HPDE6-E6E7 (cell line): ENCODE data around the gene PPP6C.
"Not testable (repeated sequence)": the region's sequence is repeated elsewhere in the genome, so short reads cannot be mapped to it uniquely, and the experiment has no call there.

ENCODE experiments used
- DNase-seq: peaks from one replicate; pipeline ENCODE4 v3.0.0; 2011; ENCODE audit warnings: missing footprints; ENCODE audit errors: extremely low spot score

Gene PPP6C

GRCh38 chr9:125189361-125190289, at the start of gene PPP6C:
Gene PPP6C (minus strand): TSS chr9:125189803. CDS start chr9:125189718, 85 bp downstream.
- DNase-seq, result peak; percentile 97

DNA sequence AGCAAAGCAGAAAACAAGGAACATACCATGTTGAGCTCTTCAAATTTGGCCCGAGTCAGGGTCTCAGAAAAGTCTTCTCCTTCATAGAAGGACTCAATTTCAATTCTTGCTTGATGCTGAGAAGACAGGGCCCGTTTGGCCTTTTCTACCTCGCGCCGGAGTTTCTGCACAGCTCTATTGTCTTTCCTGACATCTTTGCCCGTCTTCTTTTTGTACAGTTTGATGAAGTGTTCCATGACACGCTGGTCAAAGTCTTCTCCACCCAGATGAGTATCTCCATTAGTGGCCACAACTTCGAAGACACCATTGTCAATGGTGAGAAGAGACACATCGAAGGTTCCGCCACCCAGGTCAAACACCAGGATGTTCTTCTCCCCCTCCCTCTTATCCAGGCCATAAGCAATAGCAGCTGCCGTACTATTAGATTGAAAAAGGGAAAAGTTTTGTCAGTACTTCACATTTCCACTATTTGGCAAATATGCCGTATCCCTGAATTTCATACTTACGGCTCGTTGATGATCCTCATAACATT, 49.4 kb upstream of the PPP6C start:
- DNase-seq, result no peak

DNA sequence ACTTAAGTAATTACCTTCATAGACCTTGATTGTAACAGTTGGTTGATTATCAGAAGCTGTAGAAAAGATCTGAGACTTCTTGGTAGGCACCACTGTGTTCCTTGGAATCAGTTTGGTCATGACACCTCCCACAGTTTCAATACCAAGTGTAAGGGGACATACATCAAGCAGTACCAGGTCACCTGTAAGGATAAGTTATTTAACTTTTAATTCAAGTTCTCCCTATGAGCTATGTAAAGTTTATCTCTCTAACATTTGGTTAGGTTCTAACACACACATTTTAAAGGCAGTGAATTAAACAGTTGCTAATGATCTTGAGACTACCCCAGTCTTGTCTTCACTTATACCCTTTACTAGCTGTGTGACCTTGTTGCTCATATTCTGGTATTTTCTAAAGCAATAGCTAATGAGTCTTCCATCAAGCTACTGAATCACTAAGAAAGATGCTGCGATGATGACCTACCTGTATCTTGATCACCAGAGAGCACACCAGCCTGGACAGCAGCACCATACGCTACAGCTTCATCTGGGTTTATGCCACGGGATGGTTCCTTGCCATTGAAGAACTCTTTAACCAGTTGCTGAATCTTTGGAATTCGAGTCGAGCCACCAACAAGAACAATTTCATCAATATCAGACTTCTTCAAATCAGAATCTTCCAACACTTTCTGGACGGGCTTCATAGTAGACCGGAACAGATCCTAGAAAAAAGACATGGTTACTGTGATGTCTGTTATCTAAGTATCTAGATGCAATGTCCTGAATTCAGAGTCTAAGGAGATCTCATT, 48.7 kb upstream of the PPP6C start:
- DNase-seq, result no peak

GRCh38 chr9:125236520-125237159, 47.0 kb upstream of the PPP6C start:
- DNase-seq, result not testable (repeated sequence)

DNA sequence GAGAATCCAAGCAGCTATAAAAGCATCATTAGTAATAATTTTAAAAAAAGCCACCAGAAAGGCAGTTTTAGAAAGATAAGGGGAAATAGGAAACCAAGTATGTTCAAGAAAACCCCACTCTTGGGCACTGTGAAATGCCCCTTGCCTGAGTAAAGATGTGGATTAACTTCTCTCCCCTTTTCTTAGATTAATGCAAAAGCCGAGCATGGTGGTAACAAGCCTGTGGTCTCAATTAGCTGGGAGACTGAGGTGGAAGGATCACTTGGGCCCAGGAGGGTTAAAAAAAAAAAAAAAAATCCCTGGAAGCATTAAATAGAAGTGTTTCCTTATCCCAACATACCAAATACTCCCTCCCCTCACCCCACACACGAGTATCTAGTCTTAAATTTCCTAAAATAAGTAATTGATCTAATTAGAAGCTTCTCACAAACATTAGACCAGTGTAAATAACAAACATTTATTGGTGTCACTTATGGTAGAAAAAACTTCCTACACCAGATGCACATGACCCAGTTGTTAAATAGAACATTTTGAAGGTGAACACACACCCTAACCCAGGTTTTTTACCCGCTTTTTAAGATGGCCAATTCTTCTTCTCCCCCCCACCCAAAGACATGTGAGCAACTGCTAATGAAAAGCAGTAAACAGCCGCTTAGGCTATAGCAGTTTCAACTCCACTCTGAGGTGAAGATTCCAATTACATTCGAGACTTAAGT, 46.4 kb upstream of the PPP6C start:
- DNase-seq, result no peak

DNA sequence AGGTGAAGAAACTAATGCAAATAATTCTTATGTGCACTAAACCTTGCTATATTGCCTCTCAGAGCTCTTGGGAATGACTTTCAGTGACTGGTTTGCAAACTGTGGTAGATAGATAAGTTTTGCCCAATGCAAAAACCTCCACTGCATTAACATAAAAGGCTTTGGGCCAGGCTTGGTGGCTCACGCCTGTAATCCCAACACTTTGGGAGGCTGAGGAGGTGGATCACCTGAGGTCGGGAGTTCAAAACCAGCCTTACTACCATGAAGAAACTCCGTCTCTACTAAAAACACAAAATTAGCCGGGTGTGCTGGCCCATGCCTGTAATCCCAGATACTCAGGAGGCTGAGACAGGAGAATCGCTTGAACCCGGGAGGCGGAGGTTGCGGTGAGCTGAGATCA, 44.5 kb upstream of the PPP6C start:
- not testable (repeated sequence) for DNase-seq

- peak; percentile 80 for DNase-seq
These were observed 44.1 kb upstream of the PPP6C start for GRCh38 chr9:125233678-125234077.

DNA sequence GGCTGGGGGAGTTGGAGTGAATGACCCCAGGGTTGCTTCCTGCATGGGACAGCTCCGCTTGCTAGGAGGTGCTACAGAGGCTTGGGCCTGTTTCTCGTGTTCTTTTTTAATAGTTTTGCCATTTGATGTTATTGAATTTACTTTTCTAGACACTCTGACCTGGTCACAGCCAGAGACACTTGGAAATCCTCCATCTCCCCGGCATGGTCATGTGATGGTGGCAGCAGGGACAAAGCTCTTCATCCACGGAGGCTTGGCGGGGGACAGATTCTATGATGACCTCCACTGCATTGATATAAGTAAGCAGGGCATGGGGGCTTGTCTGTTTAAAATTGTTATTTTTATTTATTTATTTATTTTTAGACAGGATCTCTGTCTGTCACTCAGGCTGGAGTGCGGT, 38.2 kb upstream of the PPP6C start:
- no peak for DNase-seq

DNA sequence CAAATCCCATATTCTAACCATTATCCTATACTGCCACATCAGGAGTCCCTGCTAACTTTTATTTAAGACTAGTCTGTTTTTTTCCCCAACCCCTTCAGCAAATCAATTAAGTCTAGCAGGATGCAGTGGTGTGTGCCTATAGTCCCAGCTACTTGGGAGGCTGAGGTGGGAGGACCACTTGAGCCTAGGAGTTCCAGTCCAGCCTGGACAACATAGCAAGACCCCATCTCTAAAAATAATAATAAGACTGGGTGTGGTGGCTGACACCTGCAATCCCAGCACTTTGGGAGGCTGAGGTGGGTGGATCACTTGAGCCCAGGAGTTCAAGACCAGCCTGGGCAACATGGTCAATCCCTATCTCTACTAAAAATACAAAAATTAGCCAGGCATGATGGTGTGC, 35.3 kb upstream of the PPP6C start:
- not testable (repeated sequence) for DNase-seq

GRCh38 chr9:125218621-125219020, 29.0 kb upstream of the PPP6C start:
- no peak for DNase-seq

GRCh38 chr9:125214186-125214585, 24.6 kb upstream of the PPP6C start:
- DNase-seq, result no peak

- no peak for DNase-seq
These were observed 14.9 kb upstream of the PPP6C start for GRCh38 chr9:125204477-125204876.

DNA sequence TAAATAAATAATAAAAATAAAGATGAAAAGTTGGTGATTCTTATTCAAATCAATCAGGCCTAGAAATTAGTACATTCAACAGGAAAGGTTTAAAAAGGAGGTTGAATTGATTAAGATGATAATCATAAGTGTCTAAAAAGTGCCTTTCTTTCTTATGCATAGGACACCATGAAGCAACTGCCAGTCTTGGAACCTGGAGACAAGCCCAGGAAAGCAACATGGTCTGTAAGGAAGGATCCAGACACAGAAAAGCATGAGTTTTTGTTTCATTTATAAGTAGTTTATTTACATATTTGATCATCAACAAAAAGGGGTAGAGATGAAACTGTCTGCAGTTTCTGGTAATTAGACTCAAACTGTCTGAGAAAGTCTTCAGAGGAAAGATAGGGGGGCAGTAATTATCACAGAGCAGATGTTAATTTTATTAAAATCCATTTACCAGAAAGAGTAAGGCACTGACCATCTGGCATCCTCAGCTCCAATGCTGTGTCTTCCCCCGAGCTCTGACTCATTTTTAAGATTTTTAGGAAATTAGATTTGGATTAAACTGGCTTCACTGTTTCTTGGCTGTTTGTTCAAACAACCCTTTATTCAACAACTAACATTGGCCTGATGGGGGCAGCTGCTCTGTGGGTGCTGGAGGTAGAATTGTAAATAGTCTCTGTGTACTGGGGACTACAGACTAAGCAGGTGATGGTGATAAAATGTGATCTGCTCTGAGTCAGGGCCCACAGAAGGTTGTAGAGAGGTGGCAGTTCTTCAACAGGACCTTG, 13.4 kb upstream of the PPP6C start:
- DNase-seq, result no peak

- peak; percentile 95 for DNase-seq
These were observed 10.8 kb upstream of the PPP6C start, which contains the start of gene RABEPK for GRCh38 chr9:125200216-125201047. Gene RABEPK (plus strand): TSS chr9:125200542. CDS start chr9:125203014, 2,472 bp downstream.

GRCh38 chr9:125195591-125195990, 6.0 kb upstream of the PPP6C start:
- DNase-seq, result not testable (repeated sequence)

DNA sequence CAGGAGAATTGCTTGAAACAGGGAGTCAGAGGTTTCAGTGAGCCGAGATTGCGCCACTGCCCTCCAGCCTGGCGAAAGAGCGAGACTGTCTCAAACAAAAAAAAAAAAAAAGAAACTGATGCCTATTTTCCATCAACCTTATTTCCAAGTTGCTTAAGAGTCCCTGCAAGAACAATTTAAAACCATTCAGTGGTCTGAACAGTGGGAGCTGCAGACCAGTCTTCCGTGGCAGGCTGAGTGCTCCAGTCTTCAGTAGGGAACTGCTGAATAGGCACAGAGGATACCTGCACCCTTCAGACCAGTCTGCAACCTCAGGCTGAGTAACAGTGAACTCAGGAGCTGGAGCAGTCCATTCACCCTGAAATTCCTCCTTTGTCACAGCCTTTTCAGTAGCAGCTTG, 4.9 kb upstream of the PPP6C start:
- DNase-seq, result not testable (repeated sequence)

DNA sequence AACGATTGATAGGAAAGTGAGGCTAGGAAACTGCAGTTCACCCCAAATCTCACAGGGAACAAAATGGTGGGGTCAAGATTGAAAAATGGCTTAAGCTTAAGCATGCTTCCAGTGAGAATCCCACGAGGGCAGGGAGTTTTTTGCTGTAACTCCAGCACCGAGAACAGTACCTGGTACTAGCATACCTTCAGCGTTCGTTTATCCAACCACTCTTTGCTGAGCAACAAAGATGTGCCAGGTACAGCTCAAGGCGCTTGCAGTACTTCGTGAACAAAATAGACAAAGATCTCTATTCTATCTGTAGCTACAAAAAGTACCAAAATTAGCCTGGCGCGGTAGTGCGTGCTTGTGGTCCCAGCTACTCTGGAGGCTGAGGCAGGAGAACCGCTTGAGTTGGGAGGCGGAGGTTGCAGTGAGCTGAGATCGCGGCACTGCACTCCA, 778 bp upstream of the PPP6C start:
- DNase-seq, result peak; percentile 15

- peak; percentile 20 for DNase-seq
These were observed 617 bp downstream of the PPP6C start for GRCh38 chr9:125189011-125189360.

DNA sequence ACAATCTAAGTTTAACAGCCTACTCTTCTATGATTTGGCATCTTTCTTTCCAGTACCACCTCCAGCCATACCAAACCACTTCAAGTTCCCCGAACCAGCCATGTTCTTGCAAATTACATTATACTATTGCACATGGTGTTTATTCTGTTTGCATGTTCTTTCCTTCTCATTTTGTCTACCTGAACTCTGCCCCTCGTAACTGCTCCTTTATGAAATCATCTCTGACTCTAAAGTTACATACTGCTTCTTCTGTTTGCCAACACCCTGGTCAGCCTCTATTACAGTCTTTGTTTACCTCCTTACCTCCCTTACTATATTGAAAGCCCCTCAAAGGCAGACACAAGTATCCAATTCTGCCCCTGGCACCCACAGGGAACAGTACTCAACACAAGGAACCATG, 6.0 kb downstream of the PPP6C start:
- DNase-seq, result no peak
